ENCODE measurements around the gene DCHS1.
A peak's percentile ranks its signal among the peaks of the same experiment; 100 is the strongest.

The DCHS1 gene

GRCh38 chr11:6652182-6652581 is 3.4 kb downstream of the DCHS1 start:
- DNase-seq (ENCODE audit: low spot score in 2 of 2) (no peak), ATAC-seq (replicated peaks; ENCODE audit: extremely low read depth, poor library complexity, severe bottlenecking) (no peak)
- Mint-ChIP-seq H3K4me3 (no peak overlapping the region), H3K9me3 (no peaks in the 10 kb centered on the region), H3K4me1 (no peaks in the 10 kb centered on the region), H3K36me3 (ENCODE audit: insufficient read depth) (peaks cover 2% of the 10 kb centered on the region), H3K27ac (ENCODE audit: low read depth) (no peak overlapping the region), H3K27me3 (no peaks in the 10 kb centered on the region)

DNA sequence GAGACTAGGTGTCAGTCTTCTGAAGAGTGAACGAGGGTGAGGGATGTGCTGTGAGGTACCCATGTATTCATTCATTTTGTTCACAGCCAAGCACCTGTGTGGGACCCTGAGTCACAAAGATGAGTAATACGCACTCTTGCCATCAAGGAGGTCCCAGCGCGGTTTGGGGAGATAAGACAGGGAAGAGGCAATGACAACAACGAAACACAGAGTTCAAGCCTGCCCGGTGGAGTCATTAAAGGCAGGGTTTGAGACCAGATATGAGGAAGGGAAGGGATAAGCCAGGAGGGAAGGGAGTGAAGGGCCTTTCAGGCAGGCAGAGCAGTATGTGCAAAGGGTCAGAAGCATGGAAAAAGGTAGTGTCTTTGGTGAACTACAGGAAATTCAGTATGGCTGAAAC is 4.6 kb downstream of the DCHS1 start:
- no peak for DNase-seq (ENCODE audit: low spot score in 2 of 2)
- Mint-ChIP-seq H3K27ac (ENCODE audit: low read depth) (no peak overlapping the region), H3K4me1 (no peaks in the 10 kb centered on the region), H3K4me3 (no peak overlapping the region), H3K36me3 (ENCODE audit: insufficient read depth) (peaks cover 2% of the 10 kb centered on the region), H3K9me3 (no peaks in the 10 kb centered on the region), H3K27me3 (no peaks in the 10 kb centered on the region)
- ATAC-seq (replicated peaks; ENCODE audit: extremely low read depth, poor library complexity, severe bottlenecking) = no peak

GRCh38 chr11:6650104-6650503 is 5.5 kb downstream of the DCHS1 start:
- Mint-ChIP-seq H3K4me1 (peaks cover 3% of the 10 kb centered on the region), H3K27ac (ENCODE audit: low read depth) (no peak overlapping the region), H3K36me3 (ENCODE audit: insufficient read depth) (no peaks in the 10 kb centered on the region), H3K4me3 (no peak overlapping the region), H3K27me3 (no peaks in the 10 kb centered on the region), H3K9me3 (no peaks in the 10 kb centered on the region)
- ATAC-seq (replicated peaks; ENCODE audit: extremely low read depth, poor library complexity, severe bottlenecking) (no peak), DNase-seq (ENCODE audit: low spot score in 2 of 2) (no peak)

DNA sequence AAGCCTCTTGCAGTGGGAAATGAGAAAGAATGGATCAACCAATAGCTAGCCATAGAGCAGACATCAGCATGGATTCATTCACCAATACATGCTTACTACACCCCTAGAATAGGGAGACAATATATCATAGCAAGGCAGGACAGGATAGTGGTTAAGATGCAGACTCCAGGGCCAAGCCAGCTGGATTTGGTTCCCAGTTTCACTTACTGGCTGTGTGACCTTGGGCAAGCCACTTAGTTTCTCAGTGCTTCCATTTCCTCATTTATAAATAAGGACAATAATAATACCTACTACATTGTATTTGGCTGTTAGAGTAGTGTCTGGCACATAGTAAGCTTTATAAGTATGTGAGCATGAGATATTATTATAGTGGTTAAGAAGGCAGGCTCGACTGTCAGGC is 7.1 kb downstream of the DCHS1 start:
- no peaks in the 10 kb centered on the region for H3K9me3 Mint-ChIP-seq
- H3K4me3 Mint-ChIP-seq = no peak overlapping the region
- peaks cover 7% of the 10 kb centered on the region for H3K4me1 Mint-ChIP-seq
- no peak for DNase-seq (ENCODE audit: low spot score in 2 of 2)
- H3K27ac Mint-ChIP-seq (ENCODE audit: low read depth) = no peak overlapping the region
- H3K27me3 Mint-ChIP-seq = no peaks in the 10 kb centered on the region
- no peaks in the 10 kb centered on the region for H3K36me3 Mint-ChIP-seq (ENCODE audit: insufficient read depth)
- ATAC-seq (replicated peaks; ENCODE audit: extremely low read depth, poor library complexity, severe bottlenecking) = no peak

DNA sequence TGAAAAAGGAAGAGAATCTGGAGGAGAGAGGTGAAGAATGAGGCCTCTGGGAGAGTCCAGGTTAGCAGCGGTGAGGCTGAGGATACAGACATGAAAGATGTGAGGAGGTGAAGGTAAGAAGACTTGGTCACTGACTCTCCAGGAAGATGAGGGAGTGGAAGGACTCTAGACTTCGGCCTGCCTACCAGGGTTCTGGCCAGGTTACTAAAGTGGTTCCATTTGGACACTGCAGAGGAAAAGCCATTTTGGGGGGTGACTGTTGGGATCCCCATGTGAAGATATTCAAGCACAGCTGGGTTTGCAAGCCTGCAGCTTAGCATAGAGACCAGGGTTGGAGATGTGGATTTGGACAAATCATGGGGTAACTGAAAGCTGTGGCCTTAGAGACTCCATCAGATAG is 7.8 kb downstream of the DCHS1 start:
- H3K4me1 Mint-ChIP-seq = peaks cover 7% of the 10 kb centered on the region
- DNase-seq (ENCODE audit: low spot score in 2 of 2) = no peak
- H3K9me3 Mint-ChIP-seq = no peaks in the 10 kb centered on the region
- ATAC-seq (replicated peaks; ENCODE audit: extremely low read depth, poor library complexity, severe bottlenecking) = no peak
- H3K4me3 Mint-ChIP-seq = no peak overlapping the region
- no peaks in the 10 kb centered on the region for H3K36me3 Mint-ChIP-seq (ENCODE audit: insufficient read depth)
- H3K27me3 Mint-ChIP-seq = no peaks in the 10 kb centered on the region
- no peak overlapping the region for H3K27ac Mint-ChIP-seq (ENCODE audit: low read depth)

- ATAC-seq (replicated peaks; ENCODE audit: extremely low read depth, poor library complexity, severe bottlenecking) (peak; percentile 44), DNase-seq (ENCODE audit: low spot score in 2 of 2) (no peak)
- no peaks in the 10 kb centered on the region for H3K36me3 Mint-ChIP-seq (ENCODE audit: insufficient read depth)
- H3K27me3 Mint-ChIP-seq = no peaks in the 10 kb centered on the region
- no peak overlapping the region for H3K4me3 Mint-ChIP-seq
- H3K9me3 Mint-ChIP-seq = no peaks in the 10 kb centered on the region
- H3K27ac Mint-ChIP-seq (ENCODE audit: low read depth) = no peak overlapping the region
- peaks cover 7% of the 10 kb centered on the region for H3K4me1 Mint-ChIP-seq
These were observed 8.5 kb downstream of the DCHS1 start for GRCh38 chr11:6646918-6647679.

DNA sequence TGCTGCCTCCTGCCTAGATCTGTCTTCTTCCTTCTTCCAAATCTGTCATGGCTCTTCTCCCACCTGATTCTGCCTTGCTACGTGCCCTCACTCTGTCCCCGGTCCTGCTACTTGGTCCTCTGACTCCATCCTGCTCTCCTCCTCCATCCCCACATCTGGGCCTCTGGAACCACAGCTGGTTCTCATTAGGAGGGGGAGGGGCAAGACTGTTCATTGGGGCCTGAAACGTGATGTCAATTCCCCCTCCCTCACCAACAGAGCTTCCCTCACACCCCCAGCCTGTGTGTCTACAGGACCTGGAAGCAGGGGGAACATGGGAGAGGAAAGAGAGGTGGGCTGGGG is 9.1 kb downstream of the DCHS1 start:
- no peak for ATAC-seq (replicated peaks; ENCODE audit: extremely low read depth, poor library complexity, severe bottlenecking)
- Mint-ChIP-seq H3K4me1 (peaks cover 7% of the 10 kb centered on the region), H3K4me3 (no peak overlapping the region), H3K9me3 (no peaks in the 10 kb centered on the region), H3K27me3 (no peaks in the 10 kb centered on the region), H3K36me3 (ENCODE audit: insufficient read depth) (no peaks in the 10 kb centered on the region), H3K27ac (ENCODE audit: low read depth) (no peak overlapping the region)
- no peak for DNase-seq (ENCODE audit: low spot score in 2 of 2)

DNA sequence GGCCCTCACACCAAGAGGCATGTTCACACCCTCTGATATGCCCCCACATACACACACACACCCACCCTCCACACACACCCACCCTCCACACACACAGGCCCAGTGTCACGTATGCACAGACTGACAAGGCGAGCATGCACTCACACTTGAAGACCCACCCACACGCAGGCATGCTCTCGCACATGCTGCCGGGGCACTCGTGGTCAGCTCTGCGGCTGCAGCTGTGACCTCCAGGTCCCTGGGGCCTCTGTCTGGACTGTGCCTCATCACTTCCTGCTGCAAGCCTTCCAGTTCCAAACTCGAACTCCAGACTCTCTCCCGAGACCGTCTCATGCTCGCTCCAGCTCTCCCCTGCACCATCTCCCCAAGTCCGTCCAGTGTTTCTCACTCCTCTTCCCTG is 9.5 kb downstream of the DCHS1 start:
- Mint-ChIP-seq H3K36me3 (ENCODE audit: insufficient read depth) (no peaks in the 10 kb centered on the region), H3K4me3 (no peak overlapping the region), H3K27me3 (no peaks in the 10 kb centered on the region), H3K4me1 (peaks cover 7% of the 10 kb centered on the region), H3K27ac (ENCODE audit: low read depth) (no peak overlapping the region), H3K9me3 (no peaks in the 10 kb centered on the region)
- DNase-seq (ENCODE audit: low spot score in 2 of 2) = no peak
- no peak for ATAC-seq (replicated peaks; ENCODE audit: extremely low read depth, poor library complexity, severe bottlenecking)

DNA sequence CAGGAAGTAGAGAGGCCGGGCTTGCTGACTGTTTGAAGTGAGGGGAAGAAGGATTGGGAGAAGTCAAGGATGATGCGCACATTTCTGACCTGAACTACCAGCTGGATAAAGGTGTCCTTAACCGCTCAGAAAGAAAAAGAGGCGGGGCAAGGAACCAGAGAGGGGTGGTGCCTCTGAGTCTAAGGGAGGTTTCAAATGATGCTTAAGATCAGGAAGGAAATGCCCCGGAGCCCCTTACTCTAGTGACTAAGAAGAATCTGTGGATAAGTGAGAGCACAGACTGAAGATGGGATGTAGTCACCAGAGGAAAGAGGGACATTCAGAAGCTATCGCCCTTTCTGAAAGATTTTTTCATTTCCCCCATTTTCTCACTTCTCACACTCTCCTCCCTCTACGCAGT is 12.7 kb downstream of the DCHS1 start:
- ATAC-seq (replicated peaks; ENCODE audit: extremely low read depth, poor library complexity, severe bottlenecking) = no peak
- no peaks in the 10 kb centered on the region for H3K36me3 Mint-ChIP-seq (ENCODE audit: insufficient read depth)

GRCh38 chr11:6640985-6641701 is 14.5 kb downstream of the DCHS1 start:
- no peak overlapping the region for H3K27ac Mint-ChIP-seq (ENCODE audit: low read depth)
- no peak for DNase-seq (ENCODE audit: low spot score in 2 of 2)
- H3K27me3 Mint-ChIP-seq = no peaks in the 10 kb centered on the region
- H3K36me3 Mint-ChIP-seq (ENCODE audit: insufficient read depth) = no peaks in the 10 kb centered on the region
- ATAC-seq (replicated peaks; ENCODE audit: extremely low read depth, poor library complexity, severe bottlenecking) = no peak
- no peaks in the 10 kb centered on the region for H3K9me3 Mint-ChIP-seq
- H3K4me1 Mint-ChIP-seq = peaks cover 7% of the 10 kb centered on the region
- H3K4me3 Mint-ChIP-seq = no peak overlapping the region

More for the DNA sequence above, 12.7 kb downstream of the DCHS1 start:
- no peaks in the 10 kb centered on the region for H3K9me3 Mint-ChIP-seq
- peaks cover 7% of the 10 kb centered on the region for H3K4me1 Mint-ChIP-seq
- no peak overlapping the region for H3K4me3 Mint-ChIP-seq
- no peaks in the 10 kb centered on the region for H3K27me3 Mint-ChIP-seq
- no peak overlapping the region for H3K27ac Mint-ChIP-seq (ENCODE audit: low read depth)
- DNase-seq (ENCODE audit: low spot score in 2 of 2) = no peak

- H3K4me1 Mint-ChIP-seq = peaks cover 6% of the 10 kb centered on the region
- DNase-seq (ENCODE audit: low spot score in 2 of 2) = no peak
- no peaks in the 10 kb centered on the region for H3K27me3 Mint-ChIP-seq
- H3K36me3 Mint-ChIP-seq (ENCODE audit: insufficient read depth) = no peaks in the 10 kb centered on the region
- no peak for ATAC-seq (replicated peaks; ENCODE audit: extremely low read depth, poor library complexity, severe bottlenecking)
- H3K4me3 Mint-ChIP-seq = no peak overlapping the region
- H3K27ac Mint-ChIP-seq (ENCODE audit: low read depth) = no peak overlapping the region
- no peaks in the 10 kb centered on the region for H3K9me3 Mint-ChIP-seq
These were observed 15.3 kb downstream of the DCHS1 start for GRCh38 chr11:6640036-6640984.

- DNase-seq (ENCODE audit: low spot score in 2 of 2) = no peak
- Mint-ChIP-seq H3K9me3 (no peaks in the 10 kb centered on the region), H3K27me3 (no peaks in the 10 kb centered on the region), H3K36me3 (ENCODE audit: insufficient read depth) (no peaks in the 10 kb centered on the region), H3K4me3 (no peak overlapping the region), H3K4me1 (no peaks in the 10 kb centered on the region), H3K27ac (ENCODE audit: low read depth) (no peak overlapping the region)
- no peak for ATAC-seq (replicated peaks; ENCODE audit: extremely low read depth, poor library complexity, severe bottlenecking)
These were observed 17.2 kb downstream of the DCHS1 start for GRCh38 chr11:6638429-6638828.

Data from central memory CD8-positive, alpha-beta T cell (primary cell).